Activated CD8-positive, alpha-beta memory T cell treated with anti-CD3 and anti-CD28 coated beads, Interleukin-2, amount 50 U/mL, for 24 hours (primary cell): ENCODE data around the gene ANK3.

Source experiments
- DNase-seq: peaks from one replicate; pipeline ENCODE4 v3.0.0-alpha.2; 2020; ENCODE audit errors: extremely low read depth

The ANK3 gene

DNA sequence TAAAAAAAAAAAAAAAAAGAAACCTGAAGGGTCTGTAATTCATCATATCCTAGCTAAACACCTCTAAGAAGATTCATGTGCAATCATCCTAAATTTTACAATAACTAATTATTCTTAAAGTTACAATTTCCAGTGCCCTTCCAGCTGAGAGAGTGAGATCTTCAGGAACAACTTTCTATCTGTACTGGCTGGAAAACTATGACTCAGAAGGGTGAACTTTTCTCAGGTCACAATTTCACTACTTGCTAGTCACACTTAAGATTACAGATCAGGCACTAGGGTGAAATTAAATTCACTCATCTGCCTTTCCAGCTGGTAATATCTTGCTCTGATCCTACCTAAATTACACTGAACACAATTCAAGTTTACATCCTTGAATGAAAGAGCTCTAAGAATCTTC lies 158.8 kb downstream of the ANK3 start:
- DNase-seq, result no peak

DNA sequence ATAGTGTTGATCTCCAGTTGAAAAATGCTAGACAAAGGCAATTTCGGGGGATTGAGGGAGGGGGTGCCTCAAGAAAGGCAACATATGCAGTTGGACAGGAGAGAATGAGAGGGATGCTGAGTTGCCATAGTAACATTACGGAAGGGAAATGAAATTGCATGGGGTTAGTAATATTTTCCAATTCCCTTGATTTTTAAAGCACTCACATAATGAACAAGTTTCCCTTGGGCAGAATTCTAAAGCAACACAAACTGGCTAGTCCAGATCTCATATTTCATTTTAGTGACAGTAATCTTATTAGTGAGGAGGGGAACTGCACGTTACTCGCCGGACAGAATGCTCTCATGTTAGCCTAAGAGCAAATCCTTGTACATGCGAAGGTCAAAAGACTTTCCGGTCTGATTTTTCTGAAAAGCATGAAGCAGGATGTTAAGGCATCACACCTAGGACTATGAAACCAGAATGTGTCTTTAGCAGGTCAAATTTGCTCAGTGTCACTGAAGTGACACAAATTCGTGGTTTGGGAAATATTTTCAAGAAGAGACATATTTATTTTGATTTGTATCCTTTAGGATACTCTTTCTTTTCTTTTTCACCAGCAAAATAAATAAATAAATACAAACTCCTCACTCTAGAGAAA lies 165.5 kb downstream of the ANK3 start:
- DNase-seq, result no peak

DNA sequence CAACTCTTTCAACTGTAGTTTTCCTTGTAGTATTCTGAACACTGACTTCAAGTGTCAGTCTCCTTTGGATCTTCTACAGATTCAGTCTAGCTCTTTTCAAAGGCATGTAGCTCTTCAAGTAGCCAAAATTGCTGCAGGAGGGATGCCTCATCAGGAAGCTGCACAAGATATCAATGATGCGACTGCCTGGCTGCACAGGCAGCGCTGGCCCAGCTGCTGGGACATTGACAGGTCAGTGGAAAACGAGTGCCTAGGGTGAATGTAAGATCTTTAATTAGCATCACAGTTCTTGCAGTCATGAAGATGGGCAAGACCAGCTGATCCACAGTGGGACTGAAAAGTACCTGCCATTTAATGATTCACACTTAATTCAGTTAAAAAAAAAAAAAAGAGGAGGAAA lies 167.6 kb downstream of the ANK3 start:
- DNase-seq, result no peak

DNA sequence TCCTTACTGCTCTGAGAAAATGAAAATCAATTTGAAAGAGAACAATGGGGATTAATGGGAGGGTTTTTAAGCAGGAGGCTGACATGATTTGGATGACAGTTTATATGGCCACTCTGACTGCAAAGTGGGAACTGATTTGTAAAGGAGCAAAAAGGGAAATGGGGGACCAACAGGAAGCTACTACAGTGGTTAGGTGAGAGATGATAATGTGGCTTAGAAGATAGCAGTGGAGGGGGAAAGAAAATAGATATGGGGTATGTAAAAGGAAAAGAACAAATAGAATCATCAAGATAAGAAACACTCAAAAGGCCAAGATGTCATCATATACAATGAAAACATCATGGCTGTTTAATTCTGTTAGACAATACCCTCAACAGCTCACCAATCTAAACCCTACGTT lies 177.5 kb downstream of the ANK3 start:
- DNase-seq, result no peak

DNA sequence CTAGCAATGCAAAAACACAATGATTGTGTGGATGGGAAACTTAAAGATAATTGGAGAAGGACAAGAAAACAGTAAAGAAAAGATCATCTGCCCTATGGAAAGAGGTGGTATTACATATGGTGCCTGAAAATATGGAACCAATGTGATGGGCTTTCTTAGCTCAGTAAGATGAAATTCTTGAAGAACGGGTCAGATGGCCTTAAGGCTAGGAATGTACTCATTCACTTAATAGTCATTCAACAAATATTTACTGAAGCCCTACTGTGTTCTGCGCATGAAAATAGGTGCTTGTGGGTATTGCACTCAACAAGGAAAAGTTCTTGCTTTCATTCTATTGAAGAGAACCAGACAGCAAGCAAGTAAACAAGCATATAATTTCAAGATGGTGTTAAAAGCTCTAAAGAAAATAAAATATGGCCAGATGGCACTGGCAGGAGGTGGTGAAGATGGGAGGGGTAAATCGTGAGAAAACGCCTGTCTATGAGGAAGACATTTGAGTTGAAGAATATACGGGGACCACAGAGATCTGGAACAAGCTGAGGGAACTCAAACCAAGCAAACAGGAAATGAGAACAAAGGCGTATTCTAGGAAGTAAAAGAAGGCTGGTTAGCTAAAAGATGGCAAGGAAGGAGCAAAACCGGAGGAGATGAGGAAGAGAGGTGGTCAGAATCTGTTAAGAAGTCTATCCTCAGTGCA lies 179.7 kb downstream of the ANK3 start:
- DNase-seq, result no peak

DNA sequence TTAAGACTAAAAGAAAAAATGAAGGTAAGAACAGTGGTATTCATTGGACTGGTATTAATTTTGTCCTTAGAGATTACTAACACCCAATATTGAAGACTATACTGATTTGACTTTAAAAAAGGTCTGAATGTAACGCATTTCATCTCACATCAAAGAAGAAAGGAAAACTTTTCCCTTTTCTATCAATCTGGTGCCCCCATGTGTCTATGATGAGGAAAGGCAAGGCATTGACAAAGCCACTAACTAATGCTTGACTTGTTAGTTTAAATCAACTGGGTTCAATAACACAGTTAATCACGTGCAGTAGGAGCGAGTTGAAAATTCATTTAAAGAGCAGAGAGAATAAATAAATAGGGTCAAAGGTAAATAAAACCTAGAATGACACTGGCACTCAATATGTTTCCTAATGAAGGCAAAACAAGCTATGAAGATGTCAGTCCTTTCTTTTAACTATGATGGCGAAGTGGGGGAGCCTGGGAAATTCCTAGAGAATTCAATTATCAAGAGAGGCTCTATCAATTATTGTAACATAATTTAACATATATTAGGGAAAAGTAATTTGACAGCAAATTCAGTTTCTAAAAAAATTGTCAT lies 180.9 kb downstream of the ANK3 start:
- no peak for DNase-seq

DNA sequence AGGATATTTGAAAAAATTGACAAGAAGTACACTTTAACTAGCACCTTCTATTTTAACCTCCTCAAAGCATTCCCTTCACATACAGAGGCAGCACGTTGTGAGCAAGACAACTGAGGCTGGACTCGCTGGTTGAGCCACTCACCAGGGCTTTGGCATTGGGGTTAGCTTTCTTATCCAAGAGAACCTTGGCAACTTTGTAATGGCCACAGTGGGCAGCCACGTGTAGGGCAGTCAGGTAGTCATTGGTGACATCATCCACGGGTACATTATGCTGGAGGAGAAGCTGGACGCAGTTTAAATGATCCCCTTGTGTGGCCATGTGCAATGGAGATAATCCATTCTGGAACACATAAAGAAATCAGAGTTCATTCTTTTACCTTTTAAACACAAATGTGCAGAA lies 181.8 kb downstream of the ANK3 start:
- DNase-seq, result no peak

DNA sequence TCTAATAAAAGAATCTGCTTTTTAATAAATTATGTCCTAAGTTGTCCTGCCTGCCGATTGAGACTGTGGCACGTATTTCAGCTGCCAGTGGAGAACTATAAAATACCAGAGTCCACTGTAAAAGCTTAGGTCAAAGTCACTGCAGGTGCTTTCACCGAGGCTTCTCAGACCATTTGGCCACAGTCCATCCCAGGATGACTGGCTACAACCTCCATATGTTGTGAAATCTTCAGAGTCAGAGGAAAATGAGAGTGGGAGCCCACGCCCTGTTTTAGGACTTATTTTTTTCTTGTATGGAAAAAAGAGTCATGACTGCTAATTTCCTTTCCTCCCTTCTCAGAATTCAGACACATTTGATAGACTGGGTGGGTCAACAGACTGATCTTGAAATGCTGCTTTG lies 182.9 kb downstream of the ANK3 start:
- no peak for DNase-seq

DNA sequence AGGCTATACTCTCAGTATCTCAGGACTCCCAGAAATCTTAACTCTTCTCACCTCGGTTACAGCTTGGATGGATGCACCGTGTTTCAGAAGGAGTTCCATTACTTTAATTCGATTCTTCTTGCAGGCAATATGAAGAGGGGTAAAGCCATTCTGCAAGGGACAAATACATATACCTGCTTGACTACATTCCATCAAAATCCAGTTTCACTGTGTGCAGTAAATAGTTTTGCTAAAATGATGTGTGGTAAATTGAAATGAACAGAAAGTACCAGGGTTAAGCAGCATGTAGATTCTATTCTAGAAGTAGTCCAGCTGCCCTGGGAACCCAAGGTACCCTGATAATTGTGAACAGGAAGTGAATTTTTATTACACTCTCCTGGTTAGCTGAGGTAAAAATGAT lies 183.9 kb downstream of the ANK3 start:
- DNase-seq, result no peak

DNA sequence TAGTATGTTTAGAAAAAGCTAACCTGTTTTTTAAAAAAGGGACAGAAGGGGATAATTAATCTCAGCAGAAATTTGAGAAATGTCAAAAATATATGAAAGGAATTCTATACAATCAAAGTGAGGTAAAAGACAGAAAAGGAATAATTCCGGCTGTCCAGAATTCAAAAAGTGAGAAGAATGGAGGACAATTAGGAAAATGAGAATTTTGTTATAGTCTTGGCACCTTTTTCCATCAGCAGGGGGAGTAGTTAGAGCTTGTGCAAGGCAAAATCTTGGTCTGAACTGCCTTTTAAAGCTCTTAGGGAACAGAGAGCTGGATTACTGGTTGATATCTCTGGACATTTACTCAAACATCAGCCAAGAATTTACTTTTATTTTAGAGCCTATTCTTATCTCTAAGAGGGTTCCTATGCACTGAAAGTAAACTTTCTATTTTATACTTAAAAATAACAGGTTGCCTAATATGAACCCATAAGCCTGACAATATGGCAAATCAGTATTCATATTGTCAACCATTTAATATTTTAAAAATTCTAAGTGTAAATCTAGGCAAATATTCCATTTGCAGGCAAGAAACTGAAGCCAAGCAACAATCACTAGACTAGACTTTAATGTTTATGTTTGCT lies 185.6 kb downstream of the ANK3 start:
- DNase-seq, result no peak

DNA sequence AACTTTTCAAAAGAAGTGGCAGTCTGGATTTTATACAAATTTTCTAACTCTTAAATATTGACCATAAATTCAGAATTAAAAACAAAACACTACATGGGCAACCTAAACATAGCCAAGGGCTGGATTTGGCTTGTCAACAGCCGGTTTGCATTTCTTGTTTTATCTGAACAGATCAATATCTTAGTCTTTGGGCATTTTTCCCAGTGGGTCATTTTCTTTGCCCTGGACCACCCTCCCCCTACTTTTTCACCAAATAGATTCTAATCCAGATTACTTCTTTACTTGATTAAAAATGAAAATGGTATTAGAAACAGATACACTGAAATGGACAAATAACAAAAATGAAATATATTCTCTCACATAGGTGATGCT lies 189.0 kb downstream of the ANK3 start:
- DNase-seq, result no peak

DNA sequence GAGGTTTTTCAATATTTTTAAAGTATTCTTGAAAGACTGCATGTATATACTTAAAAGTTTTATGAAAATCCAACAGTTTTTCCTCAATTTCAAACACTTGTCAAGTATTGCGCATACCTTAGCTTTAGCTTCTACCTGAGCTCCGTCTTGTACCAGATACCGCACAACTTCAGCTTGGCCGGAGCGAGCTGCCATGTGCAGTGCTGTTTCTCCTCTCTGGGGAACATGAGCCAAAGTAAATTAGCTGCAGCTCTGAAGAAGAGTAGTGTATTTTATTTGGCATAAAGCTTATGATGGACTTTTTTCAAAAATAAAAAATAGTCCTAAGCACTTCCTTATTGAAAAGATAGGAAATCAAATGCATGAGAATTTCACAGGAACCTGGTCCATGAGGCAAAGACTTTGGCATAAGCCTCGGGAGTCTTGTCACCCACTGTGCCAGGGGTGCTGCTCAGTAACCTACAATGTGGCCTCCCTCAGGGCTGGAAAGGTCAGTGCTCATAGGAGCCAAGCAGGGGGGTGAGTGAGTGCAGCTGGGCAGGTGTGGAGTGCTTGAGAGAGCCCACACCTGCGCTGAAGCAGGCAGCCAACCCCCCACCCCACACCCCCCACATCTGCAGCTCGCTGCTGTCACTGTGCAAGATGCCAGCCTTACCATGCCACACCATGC lies 189.5 kb downstream of the ANK3 start:
- no peak for DNase-seq

DNA sequence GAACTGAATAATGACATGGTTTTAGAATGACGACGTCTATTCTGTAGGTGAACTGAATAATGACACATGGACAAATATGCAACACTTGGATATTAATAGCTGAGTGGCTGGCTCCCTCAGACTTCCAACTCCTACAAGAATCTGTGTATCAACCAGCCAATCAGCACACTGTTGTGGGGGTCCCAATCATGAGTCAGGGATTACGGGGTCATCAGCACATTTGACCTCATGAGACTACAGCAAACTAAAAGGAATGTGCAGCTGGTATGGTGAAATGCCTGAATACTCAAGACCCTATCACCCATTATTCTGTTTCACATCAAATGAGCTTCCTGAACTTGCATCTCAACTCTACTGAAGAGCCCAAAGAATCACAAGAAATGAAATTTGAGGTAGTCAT lies 192.5 kb downstream of the ANK3 start:
- DNase-seq, result no peak

DNA sequence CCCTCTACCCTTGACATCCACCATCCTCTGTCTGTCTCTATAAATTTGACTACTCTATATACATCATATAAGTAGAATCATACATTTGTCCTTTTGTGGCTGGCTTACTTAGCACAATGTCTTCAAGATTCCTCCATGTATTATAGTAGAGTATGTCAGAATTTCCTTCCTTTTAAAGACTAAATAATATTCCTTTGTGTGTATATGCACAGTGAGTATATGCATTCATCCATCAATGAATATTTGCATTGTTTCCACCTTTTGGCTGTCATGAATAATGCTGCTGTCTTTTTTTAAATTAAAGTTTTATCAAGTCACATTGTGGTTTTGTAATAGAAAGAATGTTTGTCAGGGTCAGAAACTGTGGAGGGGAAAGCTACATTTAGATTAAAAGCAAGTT lies 195.3 kb downstream of the ANK3 start:
- DNase-seq, result no peak

DNA sequence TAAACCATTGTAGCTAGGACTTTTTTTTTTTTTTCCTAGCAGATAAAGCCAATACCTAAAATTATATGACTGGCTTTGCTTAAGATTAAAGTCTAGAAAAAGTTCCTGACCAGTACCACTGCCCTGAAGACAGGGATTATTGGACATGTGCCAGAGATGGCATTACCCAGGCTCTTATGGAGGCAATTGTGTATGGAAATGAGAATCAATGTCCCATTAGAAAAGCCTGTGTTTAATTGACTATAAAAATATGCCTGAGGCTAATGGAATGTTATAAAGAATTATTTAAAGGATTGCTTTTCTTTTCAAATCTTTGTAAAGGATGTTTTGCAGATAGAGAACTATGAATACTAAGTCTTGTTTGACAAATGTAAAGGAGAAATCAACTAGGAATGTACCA lies 196.7 kb downstream of the ANK3 start:
- DNase-seq, result no peak

DNA sequence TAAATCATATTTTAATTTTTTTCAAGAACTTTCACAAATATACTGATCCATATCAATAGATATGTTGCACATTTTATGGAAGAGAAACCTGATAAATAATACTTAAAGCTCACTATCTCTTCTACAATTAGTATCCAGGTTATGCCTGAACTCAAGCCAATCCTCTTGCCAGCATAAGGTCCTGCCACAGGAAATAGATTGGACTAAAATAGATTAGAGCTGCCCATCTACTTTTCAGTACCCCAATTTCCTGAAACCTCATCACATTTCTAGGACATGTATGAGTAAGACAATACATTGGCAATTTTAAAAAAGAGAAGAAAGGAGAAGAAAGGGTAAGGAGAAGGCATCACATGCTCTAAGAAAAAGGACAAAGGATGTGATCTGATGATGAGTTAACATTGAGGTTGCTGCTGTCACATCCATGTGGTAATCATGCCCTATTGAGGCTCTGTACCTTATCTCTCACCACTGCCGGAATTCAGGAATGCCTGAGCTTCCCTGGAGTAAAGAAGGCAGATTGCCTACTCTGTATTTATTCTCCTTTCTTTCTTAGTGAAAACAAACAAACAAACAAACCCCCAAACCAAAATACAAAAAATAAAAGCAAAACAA lies 199.7 kb downstream of the ANK3 start:
- DNase-seq, result no peak

DNA sequence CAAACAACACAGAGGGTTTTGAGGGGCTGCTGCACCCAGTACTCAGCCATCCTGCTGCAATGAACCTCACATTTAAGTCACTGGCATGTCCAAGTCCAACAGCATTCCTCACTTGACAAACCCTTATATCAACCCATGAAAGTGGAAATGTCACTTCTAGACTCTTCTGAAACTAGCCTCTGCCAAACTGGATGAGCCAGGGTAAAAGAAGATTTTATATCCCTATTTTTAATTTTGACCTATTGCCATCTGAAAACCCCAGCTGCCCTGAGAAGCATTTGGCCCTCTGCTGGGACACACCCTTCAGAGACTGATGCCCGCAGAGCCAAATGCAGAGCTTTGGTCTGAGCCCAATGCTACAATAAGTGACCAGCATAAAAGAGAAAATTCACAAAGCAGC lies 201.1 kb downstream of the ANK3 start:
- no peak for DNase-seq

DNA sequence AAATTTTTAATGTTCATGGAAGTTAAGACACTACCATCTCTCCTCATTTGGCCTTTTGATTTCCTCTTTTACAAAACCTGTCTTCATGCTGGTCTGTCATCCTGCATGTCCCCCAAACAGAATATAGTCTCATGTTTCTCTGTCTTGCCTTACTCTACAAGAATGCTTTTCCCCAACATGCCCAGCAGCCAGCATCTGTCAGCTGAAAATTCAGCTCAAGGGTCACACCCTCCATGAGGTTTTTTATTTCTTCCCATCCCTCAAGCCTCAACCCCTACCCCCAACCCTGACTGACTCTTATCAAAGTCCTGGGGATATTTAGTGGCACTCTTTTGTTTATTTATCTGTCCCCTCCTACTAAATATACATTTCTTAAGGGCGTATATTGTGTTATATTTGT lies 202.0 kb downstream of the ANK3 start:
- DNase-seq, result no peak

DNA sequence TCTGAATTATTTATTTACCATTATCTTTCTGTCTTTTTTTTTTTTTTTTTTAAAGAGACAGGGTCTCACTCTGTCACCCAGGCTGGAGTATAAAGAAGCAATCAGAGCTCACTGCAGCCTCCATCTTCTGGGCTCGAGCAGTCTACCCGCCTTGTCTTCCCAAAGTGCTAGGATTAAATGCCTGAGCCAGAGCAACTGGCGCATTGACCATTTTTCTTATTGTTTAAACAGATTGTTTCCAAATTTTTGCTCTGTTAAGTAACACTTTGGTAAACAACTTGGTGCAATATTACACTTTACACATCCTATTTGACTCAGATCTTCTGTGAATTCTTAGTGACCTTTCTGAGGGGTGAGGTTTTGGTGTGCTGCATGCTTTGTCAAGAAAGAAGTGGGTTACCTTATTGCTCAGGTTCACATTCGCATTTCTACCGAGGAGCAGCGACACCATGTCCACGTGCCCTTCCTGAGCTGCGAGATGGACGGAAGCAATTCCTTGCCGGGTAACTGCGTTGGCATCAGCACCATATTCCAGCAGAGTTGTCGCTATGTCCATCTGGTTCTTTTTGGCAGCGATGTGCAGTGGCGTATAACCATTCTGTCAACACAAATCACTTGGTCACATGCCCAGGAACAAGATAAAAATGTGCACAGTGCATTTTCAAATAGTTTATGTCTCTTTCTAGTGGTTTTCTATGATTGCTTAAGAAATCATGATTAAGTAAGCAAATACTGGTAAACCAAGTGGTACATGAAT lies 203.2 kb downstream of the ANK3 start:
- DNase-seq, result no peak

DNA sequence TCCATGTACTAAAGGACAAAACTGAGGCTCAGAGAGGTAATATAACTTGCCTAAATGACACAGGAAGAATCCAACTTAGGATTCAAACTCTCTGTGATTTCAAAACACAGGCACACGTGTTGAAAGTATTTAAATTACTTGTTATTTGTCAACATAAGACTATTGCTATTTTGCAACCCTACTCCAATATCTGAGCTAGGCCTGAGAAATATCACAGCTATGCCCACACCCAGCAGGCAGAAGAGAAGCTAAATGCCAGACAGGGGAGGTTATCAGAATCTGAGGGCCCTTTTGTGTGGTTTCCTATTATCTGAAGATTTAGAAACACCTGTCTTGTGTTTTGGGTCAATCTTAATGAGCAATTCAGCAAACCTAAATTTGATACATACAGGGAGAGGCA lies 204.3 kb downstream of the ANK3 start:
- no peak for DNase-seq

DNA sequence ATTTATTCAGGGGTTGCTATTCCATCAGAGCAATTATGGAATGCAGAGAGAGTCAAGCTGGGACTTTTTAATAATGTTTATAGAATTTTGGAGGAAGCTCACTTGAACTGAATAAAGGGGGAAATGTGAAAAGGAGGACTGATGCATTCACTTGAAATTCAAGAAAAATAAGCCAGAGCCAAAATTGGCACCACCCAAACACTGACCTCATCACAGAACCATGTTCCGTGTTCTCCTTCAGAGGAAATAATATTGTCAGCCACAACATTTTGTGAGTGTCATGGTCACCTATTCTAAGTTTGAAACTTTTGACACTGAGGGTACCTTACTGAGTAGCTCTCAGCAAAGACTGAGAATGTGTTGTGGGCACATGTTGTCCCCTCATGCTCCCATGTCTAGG lies 207.0 kb downstream of the ANK3 start:
- no peak for DNase-seq
